HCT116 (cell line): ENCODE results near the gene GRIN3B.

Experiments used
- POLR2A ChIP-seq: IDR thresholded peaks from 2 replicates; pipeline ENCODE4 v1.7.0; 2011; ENCODE audit warnings: borderline replicate concordance; ENCODE audit not compliant: insufficient read depth, insufficient read length; ENCODE audit errors: extremely low read depth
- POLR2AphosphoS5 ChIP-seq: IDR thresholded peaks from 2 replicates; pipeline ENCODE4 v1.6.1; 2011; ENCODE audit warnings: mild to moderate bottlenecking, low read depth, low read length, moderate library complexity
- SIN3A ChIP-seq: IDR thresholded peaks from 2 replicates; pipeline ENCODE4 v1.6.1; 2012; ENCODE audit warnings: low read depth
- TF ChIP-seq, protein P1 (sequence below), 3 experiments: fragments of 200-600 bp in 1 of 3; sonication (generic) in 1 of 3; IDR thresholded peaks in 2 of 3; conservative IDR thresholded peaks in 1 of 3; 2 replicates each; pipeline ENCODE4 v1.5.1; 2012 to 2017; ENCODE audit warnings: low read depth in 2 of 3, low read length in 2 of 3, antibody characterized with exemption in 1 of 3, borderline replicate concordance in 1 of 3, control low read depth in 1 of 3, mild to moderate bottlenecking in 1 of 3, mixed read lengths in 1 of 3, mixed run types in 1 of 3, moderate library complexity in 1 of 3; ENCODE audit not compliant: insufficient read depth in 1 of 3

GRCh38 chr19:1032264-1032867 lies 32.1 kb downstream of the GRIN3B start:
- TF ChIP-seq POLR2A = no peak
- TF ChIP-seq, protein P1, sequence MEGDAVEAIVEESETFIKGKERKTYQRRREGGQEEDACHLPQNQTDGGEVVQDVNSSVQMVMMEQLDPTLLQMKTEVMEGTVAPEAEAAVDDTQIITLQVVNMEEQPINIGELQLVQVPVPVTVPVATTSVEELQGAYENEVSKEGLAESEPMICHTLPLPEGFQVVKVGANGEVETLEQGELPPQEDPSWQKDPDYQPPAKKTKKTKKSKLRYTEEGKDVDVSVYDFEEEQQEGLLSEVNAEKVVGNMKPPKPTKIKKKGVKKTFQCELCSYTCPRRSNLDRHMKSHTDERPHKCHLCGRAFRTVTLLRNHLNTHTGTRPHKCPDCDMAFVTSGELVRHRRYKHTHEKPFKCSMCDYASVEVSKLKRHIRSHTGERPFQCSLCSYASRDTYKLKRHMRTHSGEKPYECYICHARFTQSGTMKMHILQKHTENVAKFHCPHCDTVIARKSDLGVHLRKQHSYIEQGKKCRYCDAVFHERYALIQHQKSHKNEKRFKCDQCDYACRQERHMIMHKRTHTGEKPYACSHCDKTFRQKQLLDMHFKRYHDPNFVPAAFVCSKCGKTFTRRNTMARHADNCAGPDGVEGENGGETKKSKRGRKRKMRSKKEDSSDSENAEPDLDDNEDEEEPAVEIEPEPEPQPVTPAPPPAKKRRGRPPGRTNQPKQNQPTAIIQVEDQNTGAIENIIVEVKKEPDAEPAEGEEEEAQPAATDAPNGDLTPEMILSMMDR (IDR thresholded peaks at IDR 0.05 in 2 of 3, conservative IDR thresholded peaks at IDR 0.05 in 1 of 3; ENCODE audit: borderline replicate concordance in 1 of 3, insufficient read depth in 1 of 3, low read depth in 2 of 3, low read length in 2 of 3) = no peak
- TF ChIP-seq SIN3A = no peak
- no peak for TF ChIP-seq POLR2AphosphoS5
